ENCODE data around the gene BARHL2.

BARHL2 gene

DNA sequence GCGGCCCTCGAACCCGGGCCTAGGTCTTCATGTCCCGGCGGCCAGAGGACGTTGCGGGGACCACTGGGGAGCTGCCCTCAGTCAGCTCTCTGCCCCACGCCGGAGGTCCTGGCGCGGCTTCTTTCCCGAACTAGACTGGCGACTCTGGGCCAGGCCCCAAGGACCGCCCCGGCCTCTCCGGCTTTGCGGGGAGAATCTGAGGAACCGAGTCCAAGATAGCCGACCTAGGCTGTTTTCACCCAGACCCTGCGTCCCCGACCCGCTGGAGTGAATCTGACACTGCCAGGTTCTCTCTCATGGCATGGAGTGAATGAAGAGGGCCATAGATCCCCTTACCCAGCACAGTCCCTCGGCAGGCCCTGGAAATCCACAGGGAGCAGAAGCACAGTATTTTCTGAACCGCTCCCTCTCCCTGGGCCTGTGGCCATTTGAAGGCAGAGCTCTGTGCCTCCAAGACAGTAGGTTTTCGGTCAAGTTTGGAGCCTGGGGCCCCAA, 9.9 kb upstream of the BARHL2 start:
- H3K4me3 ChIP-seq (ENCODE audit: low read depth, low read length), result no peak overlapping the region
- TF ChIP-seq ZNF548 (tag by site-specific recombination; IDR thresholded peaks at IDR 0.05), result no peak
- no peak for TF ChIP-seq ZXDB (tag by site-specific recombination; IDR thresholded peaks at IDR 0.05)
- no peaks in the 10 kb centered on the region for H3K36me3 ChIP-seq (ENCODE audit: control insufficient read depth in 2 of 2, insufficient read depth in 1 of 2, low read length in 2 of 2)
- no peaks in the 10 kb centered on the region for H3K4me1 ChIP-seq (ENCODE audit: control insufficient read depth, insufficient read depth, low read length)
- no peaks in the 10 kb centered on the region for H3K9me3 ChIP-seq (ENCODE audit: control insufficient read depth, insufficient read depth, low read depth, low read length)
- H3K27ac ChIP-seq (ENCODE audit: extremely low read depth, low read depth, low read length), result no peak overlapping the region
- CTCF ChIA-PET, result interaction anchor here (0.6 to 0.7 kb wide), 2 partner anchors 12 to 606 kb away, joined by 3 read pairs; no protein-coding TSS in a partner anchor
- POLR2A ChIA-PET, result no interaction called here

- TF ChIP-seq IKZF3 (tag by site-specific recombination; IDR thresholded peaks at IDR 0.05), result no peak
- TF ChIP-seq SCRT1 (tag by site-specific recombination; IDR thresholded peaks at IDR 0.05; ENCODE audit: borderline replicate concordance), result no peak
- no peak for TF ChIP-seq ZNF146 (tag by site-specific recombination; IDR thresholded peaks at IDR 0.05)
- TF ChIP-seq GFI1B (tag by site-specific recombination; IDR thresholded peaks at IDR 0.05), result no peak
- TF ChIP-seq ZNF776 (tag by site-specific recombination; IDR thresholded peaks at IDR 0.05; ENCODE audit: borderline replicate concordance), result no peak
- TF ChIP-seq ZNF174 (tag by site-specific recombination; IDR thresholded peaks at IDR 0.05), result no peak
- TF ChIP-seq GLI2 (tag by site-specific recombination; IDR thresholded peaks at IDR 0.05; ENCODE audit: borderline replicate concordance, low read depth), result no peak
- no peak for TF ChIP-seq ZNF707 (tag by site-specific recombination; IDR thresholded peaks at IDR 0.05)
- TF ChIP-seq ZNF560 (tag by site-specific recombination; IDR thresholded peaks at IDR 0.05; ENCODE audit: borderline replicate concordance), result no peak
- TF ChIP-seq, protein P1, sequence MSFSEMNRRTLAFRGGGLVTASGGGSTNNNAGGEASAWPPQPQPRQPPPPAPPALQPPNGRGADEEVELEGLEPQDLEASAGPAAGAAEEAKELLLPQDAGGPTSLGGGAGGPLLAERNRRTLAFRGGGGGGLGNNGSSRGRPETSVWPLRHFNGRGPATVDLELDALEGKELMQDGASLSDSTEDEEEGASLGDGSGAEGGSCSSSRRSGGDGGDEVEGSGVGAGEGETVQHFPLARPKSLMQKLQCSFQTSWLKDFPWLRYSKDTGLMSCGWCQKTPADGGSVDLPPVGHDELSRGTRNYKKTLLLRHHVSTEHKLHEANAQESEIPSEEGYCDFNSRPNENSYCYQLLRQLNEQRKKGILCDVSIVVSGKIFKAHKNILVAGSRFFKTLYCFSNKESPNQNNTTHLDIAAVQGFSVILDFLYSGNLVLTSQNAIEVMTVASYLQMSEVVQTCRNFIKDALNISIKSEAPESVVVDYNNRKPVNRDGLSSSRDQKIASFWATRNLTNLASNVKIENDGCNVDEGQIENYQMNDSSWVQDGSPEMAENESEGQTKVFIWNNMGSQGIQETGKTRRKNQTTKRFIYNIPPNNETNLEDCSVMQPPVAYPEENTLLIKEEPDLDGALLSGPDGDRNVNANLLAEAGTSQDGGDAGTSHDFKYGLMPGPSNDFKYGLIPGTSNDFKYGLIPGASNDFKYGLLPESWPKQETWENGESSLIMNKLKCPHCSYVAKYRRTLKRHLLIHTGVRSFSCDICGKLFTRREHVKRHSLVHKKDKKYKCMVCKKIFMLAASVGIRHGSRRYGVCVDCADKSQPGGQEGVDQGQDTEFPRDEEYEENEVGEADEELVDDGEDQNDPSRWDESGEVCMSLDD (tag by site-specific recombination; IDR thresholded peaks at IDR 0.05), result no peak
- no peak for TF ChIP-seq TRIM28 (IDR thresholded peaks at IDR 0.05; ENCODE audit: borderline replicate concordance, low read length)
- TF ChIP-seq ZNF10 (tag by site-specific recombination; IDR thresholded peaks at IDR 0.05), result no peak
- no peak for TF ChIP-seq ZNF37A (tag by site-specific recombination; IDR thresholded peaks at IDR 0.05)
- no peak for TF ChIP-seq MZF1 (tag by site-specific recombination; IDR thresholded peaks at IDR 0.05; ENCODE audit: borderline replicate concordance)
- TF ChIP-seq OSR2 (tag by site-specific recombination; IDR thresholded peaks at IDR 0.05), result no peak
- no peak for TF ChIP-seq ZSCAN30 (tag by site-specific recombination; IDR thresholded peaks at IDR 0.05)
- no peak for TF ChIP-seq ZNF529 (tag by site-specific recombination; IDR thresholded peaks at IDR 0.05; ENCODE audit: insufficient replicate concordance)
- TF ChIP-seq ZNF335 (tag by site-specific recombination; conservative IDR thresholded peaks at IDR 0.05), result no peak
Measured at GRCh38 chr1:90726425-90726985, 9.4 kb upstream of the BARHL2 start.

More at GRCh38 chr1:90726425-90726985, 9.4 kb upstream of the BARHL2 start:
- Histone ChIP-seq H3K36me3 (ENCODE audit: control insufficient read depth in 2 of 2, insufficient read depth in 1 of 2, low read length in 2 of 2) (no peaks in the 10 kb centered on the region), H3K9me3 (ENCODE audit: control insufficient read depth, insufficient read depth, low read depth, low read length) (no peaks in the 10 kb centered on the region), H3K4me1 (ENCODE audit: control insufficient read depth, insufficient read depth, low read length) (no peaks in the 10 kb centered on the region), H3K4me3 (ENCODE audit: low read depth, low read length) (no peak overlapping the region), H3K27ac (ENCODE audit: extremely low read depth, low read depth, low read length) (no peak overlapping the region)
- POLR2A ChIA-PET, result no interaction called here
- CTCF ChIA-PET, result interaction anchor here (0.6 to 0.7 kb wide), 2 partner anchors 11 to 606 kb away, joined by 3 read pairs; no protein-coding TSS in a partner anchor

Data from HEK293 (cell line).